ENCODE measurements around the gene ZNF385B.

DNA sequence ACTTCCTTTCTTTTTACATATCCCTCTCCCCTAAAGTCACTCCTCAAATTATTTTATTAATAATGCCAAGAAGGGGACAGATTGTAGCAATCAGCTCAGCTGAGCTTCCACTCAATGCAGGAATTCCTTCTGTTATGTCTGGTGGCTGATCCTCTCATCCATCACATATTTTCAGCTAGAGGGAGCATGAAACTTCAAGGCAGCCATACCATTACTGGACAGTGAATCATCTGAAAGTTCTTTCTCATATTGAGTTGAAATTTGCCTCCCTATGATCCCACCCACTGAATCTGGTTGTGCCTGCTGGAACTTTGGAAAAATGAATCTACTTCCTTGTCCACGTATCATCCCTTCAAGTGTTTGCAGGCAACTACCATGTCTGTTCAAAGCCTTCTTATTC, 11.2 kb downstream of the ZNF385B start:
- TF ChIP-seq POLR2A (IDR thresholded peaks at IDR 0.05) = no peak
- no peak for TF ChIP-seq EP300 (IDR thresholded peaks at IDR 0.05)

Measured in ovary (tissue), 1 donor.